ENCODE data around the gene COL12A1. TPM values are rescaled to one million over a fixed set of nuclear protein-coding genes. Genes with fewer than 3 reads are reported as not detected.

The COL12A1 gene
- total and polyA plus RNA-seq, 2 experiments from 2014 or later: 0.39 to 6.3 TPM

- H3K27ac ChIP-seq (ENCODE audit: low read depth): no peak overlapping the region
- H3K27me3 ChIP-seq (ENCODE audit: insufficient read depth): no peaks in the 10 kb centered on the region
- no peaks in the 10 kb centered on the region for H3K36me3 ChIP-seq (ENCODE audit: insufficient read depth)
- Mint-ChIP-seq H3K4me1 (no peaks in the 10 kb centered on the region), H3K27me3 (ENCODE audit: insufficient read depth, low read depth, poor library complexity) (no peaks in the 10 kb centered on the region), H3K9me3 (no peaks in the 10 kb centered on the region), H3K36me3 (ENCODE audit: low read depth) (no peaks in the 10 kb centered on the region), H3K27ac (no peak overlapping the region), H3K4me3 (no peak overlapping the region)
- H3K4me2 ChIP-seq: no peak overlapping the region
- no peak for ATAC-seq
- no peaks in the 10 kb centered on the region for H3K9me2 ChIP-seq (ENCODE audit: insufficient read depth)
- H3K79me2 ChIP-seq (replicated peaks; ENCODE audit: insufficient read depth): no peaks in the 10 kb centered on the region
- no peak overlapping the region for H3K4me3 ChIP-seq
- DNase-seq (ENCODE audit: low spot score): no peak
- no peaks in the 10 kb centered on the region for H3K4me1 ChIP-seq (ENCODE audit: insufficient read depth)
- H2AFZ ChIP-seq: no peak overlapping the region
- H3F3A ChIP-seq (replicated peaks; ENCODE audit: low read depth): no peaks in the 10 kb centered on the region
- no peak for TF ChIP-seq POLR2AphosphoS5 (IDR thresholded peaks at IDR 0.05; ENCODE audit: low read depth)
- no peak for TF ChIP-seq JUNB (IDR thresholded peaks at IDR 0.05; ENCODE audit: unreplicated experiment)
- no peaks in the 10 kb centered on the region for H4K20me1 ChIP-seq (replicated peaks; ENCODE audit: insufficient read depth)
These were observed 96.1 kb downstream of the COL12A1 start for GRCh38 chr6:75109765-75110164.

- Histone ChIP-seq H2AFZ (no peak overlapping the region), H3K79me2 (replicated peaks; ENCODE audit: insufficient read depth) (no peaks in the 10 kb centered on the region), H3K27me3 (ENCODE audit: insufficient read depth) (no peaks in the 10 kb centered on the region), H3K27ac (ENCODE audit: low read depth) (no peak overlapping the region), H3F3A (replicated peaks; ENCODE audit: low read depth) (no peaks in the 10 kb centered on the region), H3K4me1 (ENCODE audit: insufficient read depth) (no peaks in the 10 kb centered on the region), H3K4me3 (no peak overlapping the region), H3K4me2 (no peak overlapping the region), H3K36me3 (ENCODE audit: insufficient read depth) (no peaks in the 10 kb centered on the region), H3K9me2 (ENCODE audit: insufficient read depth) (no peaks in the 10 kb centered on the region), H4K20me1 (replicated peaks; ENCODE audit: insufficient read depth) (no peaks in the 10 kb centered on the region)
- no peak overlapping the region for H3K4me3 Mint-ChIP-seq
- H3K27ac Mint-ChIP-seq: no peak overlapping the region
- no peaks in the 10 kb centered on the region for H3K36me3 Mint-ChIP-seq (ENCODE audit: low read depth)
- no peaks in the 10 kb centered on the region for H3K4me1 Mint-ChIP-seq
- H3K9me3 Mint-ChIP-seq: no peaks in the 10 kb centered on the region
- ATAC-seq (no peak), DNase-seq (ENCODE audit: low spot score) (no peak)
- H3K27me3 Mint-ChIP-seq (ENCODE audit: insufficient read depth, low read depth, poor library complexity): no peaks in the 10 kb centered on the region
- TF ChIP-seq CREB1 (CRISPR knock-in tag; IDR thresholded peaks at IDR 0.05; ENCODE audit: low read depth) (no peak), ZNF331 (CRISPR knock-in tag; IDR thresholded peaks at IDR 0.05; ENCODE audit: low read depth) (no peak), ZNF114 (CRISPR knock-in tag; IDR thresholded peaks at IDR 0.05) (no peak), NANOG (IDR thresholded peaks at IDR 0.05; ENCODE audit: borderline replicate concordance) (no peak), EZH2phosphoT487 (IDR thresholded peaks at IDR 0.05; ENCODE audit: unreplicated experiment) (no peak), POLR2AphosphoS5 (IDR thresholded peaks at IDR 0.05; ENCODE audit: low read depth) (no peak), JUNB (IDR thresholded peaks at IDR 0.05; ENCODE audit: unreplicated experiment) (no peak), STAT1 (IDR thresholded peaks at IDR 0.05; ENCODE audit: unreplicated experiment) (no peak), EZH2 (IDR thresholded peaks at IDR 0.05; ENCODE audit: low read depth, unreplicated experiment) (no peak)
- TF ChIP-seq, protein P1, sequence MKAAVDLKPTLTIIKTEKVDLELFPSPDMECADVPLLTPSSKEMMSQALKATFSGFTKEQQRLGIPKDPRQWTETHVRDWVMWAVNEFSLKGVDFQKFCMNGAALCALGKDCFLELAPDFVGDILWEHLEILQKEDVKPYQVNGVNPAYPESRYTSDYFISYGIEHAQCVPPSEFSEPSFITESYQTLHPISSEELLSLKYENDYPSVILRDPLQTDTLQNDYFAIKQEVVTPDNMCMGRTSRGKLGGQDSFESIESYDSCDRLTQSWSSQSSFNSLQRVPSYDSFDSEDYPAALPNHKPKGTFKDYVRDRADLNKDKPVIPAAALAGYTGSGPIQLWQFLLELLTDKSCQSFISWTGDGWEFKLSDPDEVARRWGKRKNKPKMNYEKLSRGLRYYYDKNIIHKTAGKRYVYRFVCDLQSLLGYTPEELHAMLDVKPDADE (IDR thresholded peaks at IDR 0.05): no peak
- TF ChIP-seq, protein P2, sequence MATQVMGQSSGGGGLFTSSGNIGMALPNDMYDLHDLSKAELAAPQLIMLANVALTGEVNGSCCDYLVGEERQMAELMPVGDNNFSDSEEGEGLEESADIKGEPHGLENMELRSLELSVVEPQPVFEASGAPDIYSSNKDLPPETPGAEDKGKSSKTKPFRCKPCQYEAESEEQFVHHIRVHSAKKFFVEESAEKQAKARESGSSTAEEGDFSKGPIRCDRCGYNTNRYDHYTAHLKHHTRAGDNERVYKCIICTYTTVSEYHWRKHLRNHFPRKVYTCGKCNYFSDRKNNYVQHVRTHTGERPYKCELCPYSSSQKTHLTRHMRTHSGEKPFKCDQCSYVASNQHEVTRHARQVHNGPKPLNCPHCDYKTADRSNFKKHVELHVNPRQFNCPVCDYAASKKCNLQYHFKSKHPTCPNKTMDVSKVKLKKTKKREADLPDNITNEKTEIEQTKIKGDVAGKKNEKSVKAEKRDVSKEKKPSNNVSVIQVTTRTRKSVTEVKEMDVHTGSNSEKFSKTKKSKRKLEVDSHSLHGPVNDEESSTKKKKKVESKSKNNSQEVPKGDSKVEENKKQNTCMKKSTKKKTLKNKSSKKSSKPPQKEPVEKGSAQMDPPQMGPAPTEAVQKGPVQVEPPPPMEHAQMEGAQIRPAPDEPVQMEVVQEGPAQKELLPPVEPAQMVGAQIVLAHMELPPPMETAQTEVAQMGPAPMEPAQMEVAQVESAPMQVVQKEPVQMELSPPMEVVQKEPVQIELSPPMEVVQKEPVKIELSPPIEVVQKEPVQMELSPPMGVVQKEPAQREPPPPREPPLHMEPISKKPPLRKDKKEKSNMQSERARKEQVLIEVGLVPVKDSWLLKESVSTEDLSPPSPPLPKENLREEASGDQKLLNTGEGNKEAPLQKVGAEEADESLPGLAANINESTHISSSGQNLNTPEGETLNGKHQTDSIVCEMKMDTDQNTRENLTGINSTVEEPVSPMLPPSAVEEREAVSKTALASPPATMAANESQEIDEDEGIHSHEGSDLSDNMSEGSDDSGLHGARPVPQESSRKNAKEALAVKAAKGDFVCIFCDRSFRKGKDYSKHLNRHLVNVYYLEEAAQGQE (IDR thresholded peaks at IDR 0.05; ENCODE audit: unreplicated experiment): no peak
- TF ChIP-seq, protein P3, sequence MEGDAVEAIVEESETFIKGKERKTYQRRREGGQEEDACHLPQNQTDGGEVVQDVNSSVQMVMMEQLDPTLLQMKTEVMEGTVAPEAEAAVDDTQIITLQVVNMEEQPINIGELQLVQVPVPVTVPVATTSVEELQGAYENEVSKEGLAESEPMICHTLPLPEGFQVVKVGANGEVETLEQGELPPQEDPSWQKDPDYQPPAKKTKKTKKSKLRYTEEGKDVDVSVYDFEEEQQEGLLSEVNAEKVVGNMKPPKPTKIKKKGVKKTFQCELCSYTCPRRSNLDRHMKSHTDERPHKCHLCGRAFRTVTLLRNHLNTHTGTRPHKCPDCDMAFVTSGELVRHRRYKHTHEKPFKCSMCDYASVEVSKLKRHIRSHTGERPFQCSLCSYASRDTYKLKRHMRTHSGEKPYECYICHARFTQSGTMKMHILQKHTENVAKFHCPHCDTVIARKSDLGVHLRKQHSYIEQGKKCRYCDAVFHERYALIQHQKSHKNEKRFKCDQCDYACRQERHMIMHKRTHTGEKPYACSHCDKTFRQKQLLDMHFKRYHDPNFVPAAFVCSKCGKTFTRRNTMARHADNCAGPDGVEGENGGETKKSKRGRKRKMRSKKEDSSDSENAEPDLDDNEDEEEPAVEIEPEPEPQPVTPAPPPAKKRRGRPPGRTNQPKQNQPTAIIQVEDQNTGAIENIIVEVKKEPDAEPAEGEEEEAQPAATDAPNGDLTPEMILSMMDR (conservative IDR thresholded peaks at IDR 0.05; ENCODE audit: low read depth in 2 of 2): no peak
These were observed 96.8 kb downstream of the COL12A1 start for GRCh38 chr6:75109022-75109421.
